Gastroesophageal sphincter (tissue), 3 donors: ENCODE results near the gene KRTAP10-6.

ENCODE experiments used
- CTCF ChIP-seq, 4 experiments: fragments of 200-600 bp in 2 of 4; fragments of 450-650 bp in 2 of 4; sonication (generic) in 1 of 4; IDR thresholded peaks; one replicate each; pipeline ENCODE4 v1.5.1; 2017 to 2019; ENCODE audit warnings: antibody characterized with exemption in 4 of 4, mild to moderate bottlenecking in 2 of 4, moderate library complexity in 2 of 4
- POLR2A ChIP-seq, 2 donors: fragments of 450-650 bp; IDR thresholded peaks; one replicate each; pipeline ENCODE4 v1.6.1; 2017; ENCODE audit warnings: antibody characterized with exemption in 2 of 2, mild to moderate bottlenecking in 2 of 2, moderate library complexity in 1 of 2
- POLR2AphosphoS5 ChIP-seq: sonication (generic); formaldehyde crosslinking; IDR thresholded peaks from one replicate; pipeline ENCODE4 v1.6.1; 2017; ENCODE audit warnings: antibody characterized with exemption

- TF ChIP-seq CTCF (IDR thresholded peaks at IDR 0.05) (no peak), POLR2AphosphoS5 (no peak), POLR2A (IDR thresholded peaks at IDR 0.05) (no peak)
These were observed 23.4 kb downstream of the KRTAP10-6 start for GRCh38 chr21:44568667-44569556.
